ENCODE measurements around the gene PON3.

Gene PON3

DNA sequence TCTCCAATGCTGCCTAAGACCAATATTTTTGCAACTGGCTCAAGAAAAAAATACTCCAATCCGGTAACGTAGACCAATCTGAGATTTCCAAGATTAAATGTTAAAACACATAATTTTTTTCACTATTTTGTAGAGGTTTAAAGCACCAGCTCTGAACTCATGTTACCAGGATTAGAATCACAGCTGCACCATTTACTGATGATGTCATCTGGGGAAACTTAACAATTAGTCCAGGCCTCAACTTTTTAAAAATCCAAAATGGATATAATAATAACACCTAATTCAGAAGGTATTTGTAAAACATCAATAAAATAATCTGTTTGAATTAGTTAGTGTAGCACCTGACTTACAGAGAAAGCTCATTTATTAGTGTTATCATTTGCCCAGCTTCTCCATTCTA is 86.2 kb downstream of the PON3 start:
- no peak for DNase-seq (ENCODE audit: low spot score)
- in situ Hi-C loops (cut with MboI; ENCODE audit: low sequenced_read_pairs, unreplicated experiment): no loop called here
- TF ChIP-seq CTCF (IDR thresholded peaks at IDR 0.05; ENCODE audit: borderline replicate concordance, control extremely low read depth, extremely low read depth, insufficient read depth, missing control alignments): no peak

Data from GM13976 (cell line).